A172 (cell line): ENCODE data around the gene CHRD. TPM values are rescaled to one million over a fixed set of nuclear protein-coding genes. Genes with fewer than 3 reads are reported as not detected.

Experiments used
- DNase-seq: peaks from one replicate; pipeline ENCODE4 v3.0.0-alpha.2; 2015; ENCODE audit warnings: low spot score
- total RNA-seq: library from RNA; depleted of rRNA; stranded (reverse); fragments of >200 nt; shearing (Covaris generic); gene quantifications from 2 replicates; pipeline ENCODE4 v1.2.3, GENCODE V29; 2014

The CHRD gene
- total RNA-seq, 1 experiment from 2014 or later: 0.33 TPM

DNA sequence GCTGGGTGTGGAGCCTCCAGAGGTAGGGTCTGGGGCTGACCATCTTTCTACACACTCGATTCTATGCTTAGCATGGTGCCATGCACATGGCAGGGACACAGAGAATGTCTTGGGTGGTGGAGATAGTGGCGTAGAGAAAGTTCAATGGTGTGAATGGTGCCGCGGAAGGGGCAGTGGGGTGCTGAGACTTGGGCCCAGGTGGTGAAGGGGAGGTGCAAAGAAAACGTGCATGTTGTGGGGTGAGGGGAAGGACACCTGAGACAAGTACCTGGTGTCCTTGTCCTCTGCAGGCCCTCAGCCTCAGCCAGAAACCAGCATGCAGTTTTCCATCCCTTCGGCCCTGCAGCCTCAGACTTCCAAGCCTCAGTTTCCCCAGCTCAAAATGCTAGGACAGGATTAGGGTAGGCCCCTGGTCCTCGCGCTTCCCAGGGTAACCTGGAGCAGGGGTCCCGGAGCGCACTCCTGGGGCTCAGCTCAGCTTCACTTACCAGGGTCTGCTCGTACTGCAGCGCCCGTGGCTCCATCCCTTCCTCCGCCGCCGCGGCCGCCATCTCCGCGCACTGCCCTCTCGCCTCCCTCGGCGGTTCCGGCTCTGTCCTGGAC, 18.8 kb upstream of the CHRD start:
- no peak for DNase-seq

DNA sequence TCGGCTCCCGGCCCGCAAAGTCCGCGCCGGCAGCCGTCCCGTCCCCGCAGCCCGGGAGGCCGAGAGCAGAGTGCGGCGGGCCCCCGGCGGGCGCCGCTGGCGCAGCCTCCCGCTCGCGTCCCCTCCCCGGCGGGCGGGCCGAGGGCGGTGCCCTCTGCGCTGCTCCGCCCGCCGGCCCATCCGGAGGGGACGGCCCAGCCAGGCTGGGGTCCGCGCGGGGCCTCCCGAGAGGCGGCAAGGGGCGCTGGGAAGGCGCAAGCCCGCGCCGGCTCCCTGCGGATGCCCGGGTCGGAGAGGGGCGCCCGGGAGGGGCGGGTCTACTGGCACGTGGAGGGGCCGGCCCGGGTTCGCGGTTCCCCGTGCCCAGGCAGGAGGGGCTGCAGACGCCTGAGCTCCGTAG, 18.3 kb upstream of the CHRD start, which contains the start of the genes CLCN2 and POLR2H:
CLCN2 (minus strand) TSS at position 74 of the 400 bp plus-strand sequence. CDS start 126 bp downstream, outside the sequence.
POLR2H (plus strand) TSS at position 179 of the 400 bp plus-strand sequence. CDS start 1,783 bp downstream, outside the sequence.
- DNase-seq: no peak

DNA sequence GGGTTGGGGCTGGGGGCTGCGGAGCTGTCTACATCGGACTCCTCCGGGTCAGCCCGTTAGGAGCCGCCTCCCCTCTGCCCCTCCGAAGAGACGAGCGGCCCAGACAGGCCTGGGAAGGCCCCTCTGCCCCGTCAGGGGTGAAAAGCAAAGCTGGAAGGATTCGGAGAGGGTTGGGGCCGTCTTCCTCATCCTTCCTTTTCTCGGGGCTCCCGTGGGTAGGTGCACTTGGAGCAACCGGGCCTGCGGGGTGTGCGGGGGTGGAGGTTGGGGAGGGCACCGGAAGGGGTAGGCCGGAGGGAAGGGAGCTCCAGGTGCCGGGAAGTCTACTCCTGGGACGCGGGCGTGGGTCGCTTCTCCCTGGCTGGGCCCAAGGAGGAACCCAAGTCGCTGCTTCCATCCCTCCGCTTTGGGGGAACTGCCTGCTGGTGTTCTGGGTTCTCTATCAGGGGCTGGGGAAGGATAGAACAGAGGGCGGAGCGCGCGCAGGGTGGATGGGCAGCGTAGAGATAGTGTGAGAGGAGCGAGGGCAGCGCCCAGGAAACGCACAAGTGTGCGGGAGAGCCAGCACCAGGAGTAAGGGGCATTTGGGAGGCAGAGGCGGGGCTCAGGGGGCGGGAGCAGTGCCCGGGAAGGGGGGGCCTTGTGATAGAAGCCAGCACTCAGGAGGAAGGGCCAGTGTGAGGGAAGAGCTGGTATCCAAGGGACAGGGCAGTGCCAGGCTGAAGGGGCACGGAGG, 17.8 kb upstream of the CHRD start:
- peak; percentile 72 for DNase-seq

DNA sequence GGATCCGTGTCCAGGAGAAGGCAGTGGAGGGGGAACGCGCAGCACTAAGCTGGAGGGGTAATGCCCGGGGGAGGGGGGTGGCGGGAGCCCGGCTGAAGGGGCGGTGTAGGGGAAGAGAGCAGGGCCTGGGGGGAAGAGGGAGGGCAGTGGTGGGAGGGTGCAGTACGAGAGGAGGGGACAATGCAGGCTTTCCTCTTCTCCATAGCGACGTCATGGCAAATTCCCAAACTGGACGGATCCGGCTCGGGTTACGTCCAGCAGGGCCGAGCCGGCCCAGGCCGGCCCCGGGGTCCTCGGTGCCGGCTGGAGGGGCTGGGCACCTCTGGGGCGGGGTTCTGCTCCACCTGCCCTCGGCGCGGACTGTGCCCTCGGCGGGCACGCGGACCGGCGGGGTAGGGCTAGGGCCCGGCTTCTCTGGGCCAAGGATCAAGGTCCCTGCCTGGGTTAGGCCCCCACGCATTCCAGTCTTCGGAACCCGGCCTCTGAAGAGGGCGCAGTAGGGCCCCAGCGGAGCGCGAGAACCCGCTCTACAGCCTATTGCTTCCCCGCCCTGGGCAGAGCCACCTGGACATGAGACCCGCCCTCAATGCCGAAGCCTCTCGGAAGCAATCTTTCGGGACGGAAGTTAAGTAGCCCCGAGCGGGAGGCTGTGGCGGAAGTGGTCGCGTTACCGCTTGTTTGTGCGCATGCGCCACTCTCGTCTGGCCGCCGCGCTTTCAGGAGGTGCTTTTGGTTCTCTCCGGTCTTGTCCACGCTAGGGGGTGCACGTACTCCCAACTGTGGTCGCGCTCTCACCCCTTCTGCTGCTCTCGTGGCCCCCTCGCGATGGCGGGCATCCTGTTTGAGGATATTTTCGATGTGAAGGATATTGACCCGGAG, 16.9 kb upstream of the CHRD start:
- peak; percentile 97 for DNase-seq

DNA sequence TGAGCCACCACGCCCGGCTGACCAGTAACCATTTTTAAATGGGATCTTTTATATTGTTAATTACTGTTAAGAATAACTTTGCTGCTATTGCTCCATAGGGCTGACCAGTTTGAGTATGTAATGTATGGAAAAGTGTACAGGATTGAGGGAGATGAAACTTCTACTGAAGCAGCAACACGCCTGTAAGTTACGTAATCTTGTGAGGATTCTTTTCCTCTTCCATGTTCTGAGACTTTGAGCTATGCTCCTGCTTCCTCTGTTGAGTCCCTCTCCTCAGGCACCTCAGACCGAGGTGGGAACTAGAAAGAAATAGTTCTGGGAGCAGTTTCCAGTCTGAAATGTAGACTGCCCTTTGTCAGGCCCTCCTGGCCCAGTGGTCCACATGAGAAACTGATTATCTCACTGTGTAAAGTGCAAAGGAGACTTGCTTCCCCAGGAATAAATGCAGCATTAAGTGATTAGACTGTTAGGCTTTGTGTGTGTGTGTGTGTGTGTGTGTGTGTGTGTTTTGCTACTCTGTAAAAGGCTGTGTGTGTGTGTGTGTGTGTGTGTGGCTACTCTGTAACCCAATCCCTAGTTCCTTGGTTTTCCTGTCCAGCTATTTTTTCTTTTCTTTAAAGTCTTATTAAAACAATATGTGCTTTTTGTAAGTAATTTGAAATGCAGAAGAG, 13.1 kb upstream of the CHRD start:
- no peak for DNase-seq

DNA sequence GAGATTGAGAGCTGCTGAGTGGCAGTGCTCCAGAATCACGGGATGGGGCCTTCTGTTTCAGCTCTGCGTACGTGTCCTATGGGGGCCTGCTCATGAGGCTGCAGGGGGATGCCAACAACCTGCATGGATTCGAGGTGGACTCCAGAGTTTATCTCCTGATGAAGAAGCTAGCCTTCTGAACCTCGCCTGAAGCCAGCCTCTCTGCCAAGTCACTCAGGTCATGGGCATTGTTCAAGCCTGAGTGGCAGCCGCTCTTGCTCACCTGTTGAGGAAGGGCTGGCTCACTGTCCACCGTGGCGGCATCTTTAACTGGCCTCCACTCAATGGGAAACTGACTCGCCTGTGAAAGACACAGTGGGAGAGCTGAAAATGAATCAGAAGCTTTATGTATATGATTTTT, 11.7 kb upstream of the CHRD start:
- DNase-seq: no peak

DNA sequence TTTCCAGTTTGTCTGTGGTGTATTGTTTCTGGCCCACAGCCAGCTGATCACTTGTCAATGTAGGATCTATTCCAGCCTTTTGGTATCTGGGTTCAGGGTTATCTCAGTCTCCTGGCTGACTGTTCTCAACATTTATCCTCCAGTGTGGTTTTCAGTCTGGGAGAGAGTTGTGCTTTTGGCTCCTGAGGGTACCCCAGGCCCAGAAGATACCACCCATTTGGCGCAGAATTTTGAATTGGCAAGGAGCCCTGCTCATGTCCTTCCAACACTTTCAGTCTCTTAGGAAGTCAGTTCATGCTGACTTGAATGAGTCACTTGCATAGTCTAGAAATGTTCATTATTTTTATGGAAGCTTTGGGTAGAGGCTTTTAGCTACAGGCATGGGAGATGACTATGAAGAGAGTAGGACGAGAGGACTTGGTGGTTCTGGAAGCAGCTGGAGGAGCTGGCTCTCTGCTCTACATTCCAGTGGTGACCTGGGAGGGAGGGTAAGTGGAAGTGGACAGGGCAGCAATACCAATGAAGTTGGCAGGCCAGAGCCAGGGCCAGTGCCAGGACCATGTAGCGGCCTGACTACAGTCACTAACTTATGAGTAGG, 11.2 kb upstream of the CHRD start:
- peak; percentile 41 for DNase-seq

DNA sequence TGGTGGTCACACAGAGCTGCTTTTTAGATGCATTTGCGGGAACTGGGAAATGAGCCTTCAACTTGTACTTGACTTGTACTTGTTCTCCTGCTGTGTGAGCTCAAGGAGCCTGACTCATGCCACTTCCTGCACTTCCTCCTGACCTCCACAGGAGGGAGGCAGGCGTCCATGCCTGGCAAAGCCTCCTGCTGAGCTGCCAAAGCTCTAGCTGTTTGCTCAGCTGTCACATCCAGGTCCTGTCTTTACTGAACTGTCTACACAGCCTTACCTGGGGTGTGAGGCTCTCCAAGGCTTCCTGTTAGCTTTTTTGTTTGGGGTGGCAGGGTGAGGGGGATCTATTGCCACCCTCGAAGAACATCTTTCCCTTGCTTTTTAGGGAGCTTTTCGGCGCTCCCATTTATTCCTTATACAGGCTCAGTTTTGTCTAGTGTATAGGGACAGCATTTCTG, 8.3 kb upstream of the CHRD start:
- peak; percentile 88 for DNase-seq

DNA sequence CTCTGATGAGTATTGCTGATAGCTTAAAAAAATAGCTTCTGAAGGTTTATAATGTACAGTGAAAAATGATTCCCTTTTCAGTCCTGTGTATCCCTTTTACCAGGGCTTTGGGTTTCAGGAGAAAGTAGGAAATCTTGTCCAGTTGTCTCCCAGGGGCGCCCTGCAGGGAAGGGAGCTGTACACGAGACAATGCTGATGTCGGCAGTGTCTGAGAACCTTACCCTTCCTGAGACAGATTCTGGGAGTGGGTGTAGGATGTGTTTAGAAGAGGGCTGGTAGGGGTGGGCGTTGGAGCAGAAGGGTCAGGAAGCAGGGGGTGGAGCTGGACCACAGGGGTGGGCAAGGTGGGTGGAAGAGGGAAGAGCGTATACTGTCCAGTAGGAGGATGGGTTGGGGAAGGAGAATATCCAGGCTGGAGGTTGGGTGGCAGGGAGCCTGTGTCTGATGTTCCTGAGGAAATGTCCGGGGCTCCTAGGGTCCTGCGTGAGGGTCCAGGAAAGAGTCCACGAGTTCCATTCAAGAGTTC, 7.5 kb upstream of the CHRD start:
- no peak for DNase-seq

DNA sequence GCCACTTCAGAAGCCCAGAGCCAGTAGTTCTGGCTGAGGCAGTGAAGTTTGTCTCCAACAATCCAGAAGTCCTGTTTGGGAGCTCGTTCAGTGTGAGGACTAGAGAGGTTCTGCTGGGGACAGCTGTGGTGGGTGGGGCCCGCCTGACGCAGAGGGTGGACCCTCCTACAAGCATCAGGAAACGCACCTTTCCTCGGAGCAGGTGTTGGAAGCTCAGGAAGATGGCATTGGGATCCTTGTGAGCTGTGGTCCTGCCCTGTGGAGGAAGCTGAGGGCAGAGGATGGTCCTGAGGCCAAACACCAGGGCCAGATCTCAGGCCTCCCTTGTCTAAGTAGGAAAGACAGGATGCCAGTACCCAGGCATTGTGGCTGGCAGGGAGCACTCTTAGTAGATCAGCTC, 6.9 kb upstream of the CHRD start:
- DNase-seq: no peak

DNA sequence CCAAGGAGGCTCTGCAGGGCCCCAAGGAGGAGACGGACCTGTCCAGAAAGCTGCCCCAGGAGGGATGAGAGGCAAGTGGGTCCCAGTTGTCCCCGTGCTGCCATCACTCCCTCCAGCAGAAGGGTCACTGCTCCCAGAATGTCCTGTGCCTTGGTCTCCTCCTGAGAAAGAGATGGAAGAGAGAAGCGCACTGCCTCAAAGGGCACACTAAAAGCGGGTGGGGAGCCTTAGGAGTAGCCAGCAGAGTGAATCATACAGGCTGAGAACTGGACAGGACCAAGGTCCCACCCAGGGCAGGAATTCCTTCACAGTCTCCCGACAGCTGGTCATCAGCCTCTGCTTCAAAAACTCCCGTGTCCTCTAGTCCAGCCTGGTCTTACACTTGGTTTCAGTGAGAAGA, 6.4 kb upstream of the CHRD start:
- DNase-seq: peak; percentile 75

DNA sequence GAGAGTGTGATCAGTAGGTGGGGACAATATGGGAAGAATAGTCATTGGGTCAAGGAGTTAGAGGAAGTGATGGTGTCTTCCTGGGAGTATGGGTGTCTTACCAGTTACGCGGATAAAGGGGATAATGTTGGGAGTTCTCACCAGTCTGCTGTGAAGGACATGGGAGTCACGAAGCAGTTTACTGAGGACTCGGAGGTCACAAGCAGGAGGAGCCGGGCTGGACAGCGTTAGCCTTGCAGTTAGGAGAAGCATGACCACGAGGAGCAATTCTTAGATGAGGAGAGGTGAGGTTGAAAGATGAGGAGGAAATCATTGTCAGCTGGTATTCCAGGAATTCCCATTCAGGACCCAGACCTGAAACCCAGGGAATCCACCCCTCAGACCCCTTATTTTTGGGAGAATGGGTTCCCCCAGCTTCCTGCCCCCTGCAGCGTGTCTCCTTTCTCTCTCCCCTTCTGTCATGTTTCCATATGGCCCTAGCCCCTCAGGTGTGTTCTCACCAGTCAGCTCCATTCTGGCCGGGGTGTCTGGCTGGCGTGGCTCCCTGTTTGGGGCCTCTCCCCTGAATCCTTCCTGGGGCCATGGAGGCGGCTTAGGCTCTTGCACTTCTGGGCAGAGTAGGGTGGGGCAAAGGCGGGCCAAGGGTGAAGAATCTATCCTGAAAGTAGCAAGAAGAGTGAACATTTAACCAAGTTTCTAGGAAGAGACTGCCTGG, 4.0 kb upstream of the CHRD start:
- no peak for DNase-seq

DNA sequence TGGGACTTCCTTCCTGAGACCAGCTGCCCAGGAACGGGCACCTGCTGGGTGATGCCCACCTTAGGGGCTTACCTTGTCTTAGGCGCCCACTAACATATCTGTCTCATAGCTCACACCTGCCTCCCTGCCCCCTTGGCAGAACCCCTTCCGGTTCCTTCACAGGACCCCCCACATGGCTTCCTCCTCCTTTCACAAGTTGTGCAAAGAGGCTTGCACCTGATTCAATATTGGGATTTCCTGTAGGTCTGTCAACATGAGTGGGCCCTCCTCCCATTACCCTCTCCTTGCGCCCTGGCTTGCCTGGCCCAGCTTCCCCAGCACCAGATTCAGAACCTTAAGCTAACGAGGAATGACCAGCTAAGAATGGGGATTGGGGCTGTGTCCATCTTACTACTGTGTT, 2.5 kb upstream of the CHRD start:
- DNase-seq: no peak

DNA sequence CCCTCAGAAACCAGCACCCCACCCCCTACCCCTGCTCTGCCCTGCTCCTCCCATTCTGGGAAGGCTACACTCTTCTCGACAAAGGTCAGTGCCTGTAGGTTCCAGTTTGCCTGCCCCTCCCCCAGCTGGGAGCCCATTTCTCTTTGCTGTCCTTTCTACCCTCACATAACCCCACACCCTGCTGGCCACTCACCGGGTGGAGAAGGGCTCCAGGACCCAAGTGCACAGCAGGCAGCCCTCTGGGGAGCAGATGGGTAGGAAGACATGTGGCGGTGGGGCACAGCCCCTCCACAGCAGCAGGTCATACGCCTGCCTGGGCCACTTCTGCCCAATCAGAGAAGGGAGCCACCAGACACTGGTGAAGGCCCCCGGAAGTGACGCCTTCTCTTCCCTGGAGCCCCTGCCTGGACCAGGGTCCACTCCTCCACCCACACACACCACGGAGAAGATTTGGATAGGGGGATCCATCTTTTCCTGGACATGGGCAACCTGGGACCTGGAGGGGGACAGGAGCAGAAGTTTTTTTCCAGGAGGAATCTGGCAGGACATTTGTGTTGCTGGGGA, 1.9 kb upstream of the CHRD start, which contains the start of gene THPO:
THPO (minus strand) TSS at position 326 of the 564 bp plus-strand sequence. CDS start 1,948 bp downstream, outside the sequence.
- no peak for DNase-seq

DNA sequence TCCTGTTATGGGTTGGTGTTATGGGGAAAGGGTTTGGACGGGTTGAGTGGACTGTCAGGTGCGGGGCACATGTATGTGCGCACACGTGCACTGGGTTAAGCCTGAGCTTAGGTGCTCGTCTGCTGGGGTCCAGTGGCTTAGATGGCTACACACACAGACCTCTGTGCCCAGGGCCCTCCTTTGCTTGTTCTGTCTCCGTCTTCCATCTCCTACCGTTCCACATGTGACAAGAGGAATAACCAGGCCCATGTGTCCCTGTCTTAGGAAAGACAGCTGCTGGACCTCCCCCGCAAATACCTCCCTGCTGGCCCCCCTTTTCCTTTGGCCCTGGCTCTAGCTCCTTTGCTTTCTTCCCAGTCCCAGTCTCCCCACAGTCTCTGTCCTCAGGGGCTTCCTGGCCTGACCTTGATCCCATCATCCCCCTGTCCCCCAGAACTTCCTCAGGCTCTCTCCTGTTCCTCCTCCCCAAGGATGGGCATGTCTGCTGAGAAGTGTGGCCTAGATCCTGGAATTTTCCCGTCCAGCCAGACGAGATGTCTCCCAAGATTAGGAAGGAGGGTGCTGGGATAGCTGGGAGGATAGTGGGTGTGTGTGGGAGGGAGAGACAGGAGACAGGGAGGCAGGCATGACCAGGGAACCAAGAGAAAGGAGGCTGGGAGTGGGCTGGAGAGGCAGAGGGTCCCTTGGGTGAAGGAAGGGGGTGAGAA, 1.1 kb upstream of the CHRD start:
- DNase-seq: no peak

DNA sequence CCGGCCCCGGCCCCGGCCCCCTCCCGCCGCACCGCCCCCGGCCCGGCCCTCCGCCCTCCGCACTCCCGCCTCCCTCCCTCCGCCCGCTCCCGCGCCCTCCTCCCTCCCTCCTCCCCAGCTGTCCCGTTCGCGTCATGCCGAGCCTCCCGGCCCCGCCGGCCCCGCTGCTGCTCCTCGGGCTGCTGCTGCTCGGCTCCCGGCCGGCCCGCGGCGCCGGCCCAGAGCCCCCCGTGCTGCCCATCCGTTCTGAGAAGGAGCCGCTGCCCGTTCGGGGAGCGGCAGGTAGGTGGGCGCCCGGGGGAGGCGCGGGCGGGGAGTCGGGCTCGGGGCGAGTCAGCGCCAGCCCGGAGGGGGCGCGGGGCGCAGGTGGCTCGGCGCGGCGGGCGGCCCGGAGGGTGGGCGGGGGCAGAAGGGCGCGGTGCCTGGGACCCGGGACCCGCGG, 352 bp downstream of the CHRD start:
- DNase-seq: no peak

DNA sequence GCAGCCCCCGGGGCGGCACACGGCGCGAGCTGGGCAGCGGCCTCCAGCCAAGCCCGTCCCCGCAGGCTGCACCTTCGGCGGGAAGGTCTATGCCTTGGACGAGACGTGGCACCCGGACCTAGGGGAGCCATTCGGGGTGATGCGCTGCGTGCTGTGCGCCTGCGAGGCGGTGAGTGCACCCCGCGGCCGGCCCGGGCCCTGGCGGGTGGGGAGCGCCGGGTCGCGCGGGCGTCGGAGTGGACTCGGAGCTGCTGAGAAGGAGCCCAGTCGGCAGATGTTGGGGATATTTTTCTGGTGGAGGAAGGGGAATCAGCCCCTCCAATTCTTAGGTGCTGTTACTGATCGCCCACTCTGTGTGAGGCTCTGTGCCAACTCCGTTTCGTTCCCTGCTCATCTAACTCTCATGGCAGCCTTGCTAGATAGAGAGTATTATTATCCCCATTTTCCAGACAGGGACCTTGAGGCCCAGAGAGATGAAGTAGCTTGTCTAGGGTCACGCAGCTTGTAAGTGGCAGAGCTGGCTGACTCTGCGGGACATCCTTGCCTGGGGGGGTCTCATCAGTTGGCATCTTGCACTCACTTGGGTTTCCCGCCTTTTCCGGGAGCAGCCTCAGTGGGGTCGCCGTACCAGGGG, 890 bp downstream of the CHRD start:
- no peak for DNase-seq
